GM21360 (cell line): ENCODE results near the gene SPDYE18.
"Not testable (repeated sequence)": the region's sequence is repeated elsewhere in the genome, so short reads cannot be mapped to it uniquely, and the experiment has no call there.

Experiments used
- ATAC-seq: cut with Tn5 transposase; IDR thresholded peaks from one replicate; pipeline ENCODE4 v1.9.1; 2021; ENCODE audit warnings: mild to moderate bottlenecking, moderate library complexity; ENCODE audit not compliant: unreplicated experiment

Gene SPDYE18

GRCh38 chr7:77006127-77007110 is 55.9 kb downstream of the SPDYE18 start:
- ATAC-seq, result not testable (repeated sequence)

- ATAC-seq, result not testable (repeated sequence)
These were observed 56.8 kb downstream of the SPDYE18 start for GRCh38 chr7:77005461-77006057.

- not testable (repeated sequence) for ATAC-seq
These were observed 58.2 kb downstream of the SPDYE18 start for GRCh38 chr7:77004151-77004550.

- ATAC-seq, result not testable (repeated sequence)
These were observed 59.1 kb downstream of the SPDYE18 start for GRCh38 chr7:77003241-77003640.

GRCh38 chr7:77002678-77003233 is 59.6 kb downstream of the SPDYE18 start:
- ATAC-seq, result not testable (repeated sequence)

- not testable (repeated sequence) for ATAC-seq
These were observed 60.3 kb downstream of the SPDYE18 start for GRCh38 chr7:77002104-77002503.
